Epithelial cell of prostate (primary cell): ENCODE results near the gene MACROD2.

Source experiments
- DNase-seq: peaks from one replicate; pipeline ENCODE4 v3.0.0-alpha.2; 2011; ENCODE audit warnings: low read depth, low spot score
- H3K27ac ChIP-seq: fragments of 450-650 bp; 2 replicates; pipeline ENCODE4 v1.5.1; 2017; ENCODE audit warnings: mild to moderate bottlenecking

MACROD2 gene

DNA sequence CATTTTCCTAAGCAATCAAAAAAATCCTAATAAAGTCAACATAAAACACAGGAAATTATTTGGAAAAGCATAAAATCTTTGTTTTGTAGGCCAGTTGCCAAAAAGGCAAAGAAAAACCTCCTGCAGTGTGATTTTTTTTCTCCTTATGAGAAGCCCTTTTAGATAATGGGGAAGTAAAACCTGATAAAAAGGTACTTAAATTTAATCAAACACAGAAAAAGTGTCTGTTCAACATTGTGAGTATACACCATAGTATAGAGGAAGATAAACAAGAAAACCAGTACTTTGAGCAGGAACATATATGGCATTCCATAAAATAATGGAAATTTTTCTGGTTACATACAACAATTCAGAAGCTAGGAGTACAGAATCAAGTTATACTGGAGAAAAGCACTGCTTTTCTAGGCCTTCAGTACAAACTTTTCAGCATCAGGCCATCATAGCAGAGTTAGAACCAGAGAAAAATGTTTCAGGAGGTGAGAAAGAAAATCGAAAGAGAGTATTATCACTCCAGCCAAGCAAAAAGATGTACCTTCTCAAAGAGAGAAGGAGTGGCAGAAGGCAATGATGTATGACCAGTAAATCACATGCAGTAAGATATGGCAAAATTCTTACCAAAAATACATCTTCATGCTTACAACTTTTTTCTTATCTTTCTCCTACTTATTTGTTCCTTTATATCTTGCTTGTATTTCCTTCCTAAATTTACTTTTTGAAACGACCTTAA, 2083.0 kb downstream of the MACROD2 start:
- no peak overlapping the region for H3K27ac ChIP-seq
- DNase-seq, result no peak

DNA sequence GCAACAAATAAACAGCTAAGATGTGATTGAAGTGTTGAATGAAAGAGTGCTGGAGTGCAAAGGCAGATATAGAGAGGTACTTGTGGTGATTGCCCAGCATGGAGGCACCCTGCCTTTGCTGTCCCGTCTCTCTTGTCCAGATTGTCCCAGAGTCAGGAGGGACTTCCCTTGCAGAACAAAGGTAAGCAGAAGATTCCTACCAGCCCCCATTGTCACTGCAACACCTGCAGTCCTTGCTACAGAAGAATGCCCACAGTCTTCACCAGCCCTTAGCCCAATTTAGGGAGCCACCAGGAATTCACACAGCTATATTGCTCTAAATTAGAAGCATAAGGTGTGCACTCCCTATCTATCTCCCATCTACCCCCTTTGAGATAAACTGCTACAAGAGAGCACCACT, 2086.1 kb downstream of the MACROD2 start:
- no peak for DNase-seq
- H3K27ac ChIP-seq, result no peak overlapping the region

DNA sequence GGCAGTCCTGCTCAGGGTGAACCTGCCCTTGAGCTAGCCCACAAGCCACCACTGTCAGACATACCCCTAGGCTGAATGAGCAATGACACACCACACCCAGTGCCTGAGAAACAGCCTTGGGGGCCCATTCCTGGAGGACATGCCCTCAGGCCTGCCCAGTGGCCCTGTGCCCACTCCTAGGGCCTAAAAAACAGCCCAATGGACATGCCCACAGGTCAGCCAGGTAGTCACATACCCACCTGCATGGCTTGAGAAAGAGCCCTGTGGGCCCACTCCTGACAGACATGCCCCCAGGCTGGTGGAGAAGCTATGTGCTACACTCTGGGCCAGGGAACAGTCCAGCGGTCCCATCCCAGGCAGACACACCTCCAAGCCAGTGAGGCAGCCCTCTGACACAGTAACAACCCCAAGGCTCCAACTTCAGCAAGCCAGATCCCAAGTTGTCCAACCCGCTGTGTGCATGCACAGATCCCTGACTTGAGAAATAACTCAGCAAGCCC, 2086.8 kb downstream of the MACROD2 start:
- H3K27ac ChIP-seq, result no peak overlapping the region
- DNase-seq, result no peak

DNA sequence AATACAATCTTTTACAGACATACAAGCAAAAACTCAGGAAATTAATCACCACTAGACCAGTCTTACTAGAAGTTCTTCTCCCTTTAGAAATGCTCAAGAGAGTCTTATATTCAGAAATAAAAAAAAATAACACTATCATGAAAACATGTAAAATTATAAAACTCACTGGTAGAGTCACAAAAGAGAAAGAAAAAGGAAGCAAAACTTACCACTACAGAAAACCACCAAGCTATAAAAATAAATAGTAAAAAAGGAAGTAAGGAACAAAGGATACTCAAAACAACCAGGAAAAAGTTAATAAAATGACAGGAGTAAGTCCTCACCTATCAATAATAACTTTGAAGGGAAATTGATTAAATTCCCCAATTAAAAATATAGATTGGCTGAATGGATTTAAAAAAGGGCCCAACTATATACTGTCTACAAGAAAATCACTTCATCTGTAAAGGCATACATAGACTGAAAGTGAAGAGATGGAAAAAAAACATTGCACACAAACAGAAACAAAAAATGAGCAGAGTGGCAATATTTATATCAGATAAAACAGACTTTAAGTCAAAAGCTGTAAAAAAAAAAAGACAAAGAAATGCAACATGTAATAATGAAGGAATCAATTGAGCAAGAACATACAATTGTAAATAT, 2088.4 kb downstream of the MACROD2 start:
- H3K27ac ChIP-seq, result no peak overlapping the region
- no peak for DNase-seq

DNA sequence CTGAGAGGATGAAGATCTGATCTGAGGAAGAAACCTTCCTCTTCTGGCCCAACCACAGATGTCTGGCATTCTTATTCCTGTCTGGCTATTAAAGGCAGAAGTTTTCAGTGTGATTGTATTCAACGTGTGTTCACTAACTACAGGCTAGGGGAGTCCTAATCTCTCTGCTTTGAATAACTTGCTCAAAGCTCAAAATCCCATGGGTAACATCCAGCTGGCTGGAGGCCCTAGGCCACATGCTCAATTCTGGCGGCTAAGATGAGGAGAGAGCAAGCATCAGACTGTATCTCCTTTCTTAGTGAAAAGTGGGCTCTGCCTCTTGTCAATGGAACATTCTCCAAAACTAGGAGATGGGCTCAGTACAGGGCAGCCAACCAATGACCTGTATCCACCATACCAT, 2099.9 kb downstream of the MACROD2 start:
- H3K27ac ChIP-seq, result no peak overlapping the region
- no peak for DNase-seq

DNA sequence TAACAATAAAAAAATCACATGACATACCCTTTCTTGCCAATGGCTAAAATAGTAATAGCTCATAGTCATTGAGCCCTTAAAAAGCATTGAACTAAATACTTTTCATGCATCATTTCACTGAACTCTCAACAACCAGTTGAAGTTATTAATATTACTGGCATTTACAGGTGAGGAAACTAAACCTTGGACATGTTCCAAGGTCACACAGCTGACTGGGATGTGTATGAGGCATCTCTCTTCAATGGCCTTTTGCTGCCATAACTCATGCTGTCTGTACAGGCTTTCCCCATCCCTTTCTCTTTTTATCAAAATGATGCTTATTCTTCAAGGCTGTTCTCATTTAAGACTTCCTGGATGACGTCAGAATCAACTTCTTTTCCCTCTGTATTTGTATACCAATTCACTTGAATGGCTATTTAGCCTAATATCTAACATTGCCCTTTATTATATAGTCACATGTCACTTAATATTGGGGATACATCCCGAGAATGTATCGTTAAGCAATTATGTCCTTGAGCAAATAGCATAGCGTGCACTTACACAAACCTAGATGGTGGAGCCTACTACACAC, 2101.5 kb downstream of the MACROD2 start:
- no peak overlapping the region for H3K27ac ChIP-seq
- no peak for DNase-seq

DNA sequence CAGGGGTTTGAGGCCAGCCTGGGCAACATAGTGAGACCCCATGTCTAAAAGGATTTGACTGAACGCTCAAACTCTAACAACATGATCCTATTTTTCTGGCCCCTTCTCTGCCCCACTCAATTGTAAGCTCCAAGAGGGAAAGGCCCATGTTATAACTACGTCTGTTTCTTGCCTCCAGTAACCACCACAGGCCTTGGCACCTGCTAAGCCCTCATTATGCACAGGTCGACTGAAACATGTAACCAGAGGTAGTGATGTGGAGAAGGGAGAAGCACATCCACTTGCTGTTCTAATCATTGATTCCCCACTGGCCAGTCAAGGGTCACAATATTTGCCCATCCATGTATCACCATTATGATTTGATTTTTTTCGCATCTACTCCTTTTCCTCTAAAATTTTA, 2102.5 kb downstream of the MACROD2 start:
- DNase-seq, result no peak
- no peak overlapping the region for H3K27ac ChIP-seq

DNA sequence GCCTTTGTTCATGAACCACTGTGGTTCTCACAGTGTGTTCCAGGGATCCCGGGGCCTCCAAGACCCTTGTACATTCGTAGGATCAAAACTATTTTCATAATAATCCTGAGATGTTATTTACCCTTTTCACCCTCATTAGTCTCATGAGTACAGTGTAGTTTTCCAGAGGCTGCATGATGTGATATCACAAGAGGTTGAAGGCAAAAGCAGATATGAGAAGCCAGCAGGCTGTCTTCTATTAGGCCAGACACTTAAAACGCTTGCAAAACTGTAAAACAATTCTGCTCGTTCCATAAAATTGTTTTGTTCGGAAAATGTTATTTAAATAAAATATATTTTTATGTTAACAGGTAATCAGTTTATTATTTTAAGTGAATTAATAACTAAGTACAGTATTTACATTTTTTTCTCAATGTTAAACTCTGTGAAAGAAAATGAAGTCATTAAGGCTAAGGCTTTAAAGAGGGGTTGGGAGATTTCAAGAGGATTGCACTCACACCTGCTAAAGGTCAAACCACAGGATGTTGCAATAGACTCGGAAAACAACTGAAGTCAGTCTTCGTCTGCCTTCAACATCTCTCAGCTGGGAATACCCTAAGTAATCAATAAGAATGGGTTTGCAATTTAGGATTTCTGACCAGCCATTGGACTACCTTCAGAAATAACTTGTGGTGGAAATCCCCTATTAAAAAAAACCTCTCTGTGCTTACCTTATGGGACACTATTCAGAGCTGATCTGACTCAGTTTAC, 2103.7 kb downstream of the MACROD2 start:
- DNase-seq, result no peak
- no peak overlapping the region for H3K27ac ChIP-seq

DNA sequence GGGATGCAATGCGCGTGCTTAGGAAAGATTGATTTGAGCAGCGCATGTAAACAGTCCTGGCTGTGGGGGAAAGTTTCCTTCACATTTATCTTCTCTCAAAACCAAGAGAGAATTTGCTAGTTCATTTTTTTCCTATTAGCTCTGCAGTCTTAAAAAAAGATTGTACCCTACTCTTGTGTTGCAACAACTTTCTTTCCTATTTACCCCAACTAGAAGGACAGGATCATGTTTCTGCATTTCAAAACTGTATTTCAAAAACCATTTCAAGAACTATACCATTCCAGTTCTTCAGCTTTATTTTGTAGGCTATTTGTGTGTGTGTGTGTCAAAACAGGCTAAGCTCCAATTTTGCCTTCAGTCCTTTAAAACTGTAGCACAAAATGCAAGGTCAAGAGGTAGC, 2104.8 kb downstream of the MACROD2 start:
- no peak overlapping the region for H3K27ac ChIP-seq
- no peak for DNase-seq

DNA sequence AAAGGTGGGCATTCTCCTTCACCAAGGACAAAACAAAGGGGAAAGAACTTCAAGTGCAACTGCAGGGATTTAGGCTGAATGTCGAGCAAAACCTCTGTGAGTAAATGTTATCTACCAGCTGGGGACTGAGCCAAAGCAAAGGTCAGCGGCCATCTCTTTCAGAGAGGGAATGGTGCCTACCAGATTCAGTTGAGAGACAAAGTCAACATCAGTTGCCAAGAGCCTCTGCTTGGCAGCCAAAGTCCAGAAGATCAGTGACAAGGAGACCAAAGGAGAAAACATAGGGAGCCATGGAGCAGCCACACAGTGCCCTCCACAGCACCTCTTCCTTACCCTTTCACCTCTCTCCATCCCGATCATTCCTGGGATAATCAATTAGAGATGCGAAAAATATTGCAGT, 2105.5 kb downstream of the MACROD2 start:
- no peak overlapping the region for H3K27ac ChIP-seq
- no peak for DNase-seq
